A549 (cell line): ENCODE results near the gene TCF7L2.

Experiments
- BHLHE40 ChIP-seq: IDR thresholded peaks from 2 replicates; pipeline ENCODE4 v1.6.1; 2012; ENCODE audit warnings: low read depth, low read length, inconsistent platforms
- CBX2 ChIP-seq: fragments of 200-600 bp; sonication (generic); IDR thresholded peaks from 2 replicates; pipeline ENCODE4 v1.6.1; 2016; ENCODE audit warnings: low read depth, mild to moderate bottlenecking, borderline replicate concordance
- CEBPB ChIP-seq, 2 experiments: fragments of >200 bp in 1 of 2; sonication (Bioruptor Twin) in 1 of 2; formaldehyde crosslinking in 1 of 2; IDR thresholded peaks; 2 replicates each; pipeline ENCODE4 v1.6.1; 2012 to 2016
- CHD2 ChIP-seq: fragments of 150-350 bp; IDR thresholded peaks from 2 replicates; pipeline ENCODE4 v1.6.1; 2014; ENCODE audit warnings: low read length; ENCODE audit not compliant: partially characterized antibody
- EP300 ChIP-seq, 2 experiments: fragments of >200 bp; sonication (Bioruptor Twin); formaldehyde crosslinking; IDR thresholded peaks; 2 replicates in 1 of 2; 3 replicates in 1 of 2; pipeline ENCODE4 v1.6.1; 2016 to 2017
- MYC ChIP-seq: IDR thresholded peaks from 2 replicates; pipeline ENCODE4 v1.6.1; 2012; ENCODE audit warnings: mild to moderate bottlenecking, inconsistent platforms, low read length, improper control_type of control experiment, borderline replicate concordance
- PHF8 ChIP-seq: fragments of 200-600 bp; sonication (generic); IDR thresholded peaks from 2 replicates; pipeline ENCODE4 v1.6.1; 2016; ENCODE audit warnings: low read depth, mild to moderate bottlenecking, antibody characterized with exemption, moderate library complexity, borderline replicate concordance
- RAD21 ChIP-seq, 2 experiments: fragments of >200 bp in 1 of 2; sonication (Bioruptor Twin) in 1 of 2; formaldehyde crosslinking in 1 of 2; IDR thresholded peaks in 1 of 2; conservative IDR thresholded peaks in 1 of 2; 2 replicates in 1 of 2; 3 replicates in 1 of 2; pipeline ENCODE4 v1.6.1; 2012 to 2018; ENCODE audit warnings: inconsistent platforms in 1 of 2
- RARB ChIP-seq: fragments of 250-450 bp; sonication (Bioruptor Pico); IDR thresholded peaks from 2 replicates; pipeline ENCODE4 v1.8.0; 2021; ENCODE audit warnings: mild to moderate bottlenecking, moderate library complexity
- RCOR1 ChIP-seq: fragments of 150-350 bp; IDR thresholded peaks from 2 replicates; pipeline ENCODE4 v1.6.1; 2014; ENCODE audit warnings: antibody characterized with exemption, low read length, low read depth
- REST ChIP-seq: fragments of 200-600 bp; sonication (generic); IDR thresholded peaks from 2 replicates; pipeline ENCODE4 v1.6.1; 2016; ENCODE audit warnings: antibody characterized with exemption, mild to moderate bottlenecking, moderate library complexity
- RNF2 ChIP-seq: fragments of 200-600 bp; sonication (generic); IDR thresholded peaks from 2 replicates; pipeline ENCODE4 v1.6.1; 2016; ENCODE audit warnings: low read depth, mild to moderate bottlenecking, antibody characterized with exemption, moderate library complexity, borderline replicate concordance
- TP53 ChIP-seq: fragments of 250-450 bp; sonication (Bioruptor Pico); IDR thresholded peaks from 2 replicates; pipeline ENCODE4 v1.5.0; 2021; ENCODE audit warnings: mild to moderate bottlenecking, moderate library complexity
- TF ChIP-seq, protein P1 (sequence below): fragments of >200 bp; sonication (Bioruptor Twin); formaldehyde crosslinking; IDR thresholded peaks from 3 replicates; pipeline ENCODE4 v1.5.1; 2016

GRCh38 chr10:113061054-113061430, 111.0 kb downstream of the TCF7L2 start:
- TF ChIP-seq RARB (CRISPR knock-in tag) (no peak), RAD21 (conservative IDR thresholded peaks at IDR 0.05 in 1 of 2, IDR thresholded peaks at IDR 0.05 in 1 of 2) (no peak), CEBPB (IDR thresholded peaks at IDR 0.05) (no peak), MYC (no peak), RNF2 (no peak), EP300 (IDR thresholded peaks at IDR 0.05) (no peak), PHF8 (no peak), RCOR1 (no peak), TP53 (CRISPR knock-in tag) (no peak), CBX2 (no peak), REST (no peak), CHD2 (no peak), BHLHE40 (no peak)
- TF ChIP-seq, protein P1, sequence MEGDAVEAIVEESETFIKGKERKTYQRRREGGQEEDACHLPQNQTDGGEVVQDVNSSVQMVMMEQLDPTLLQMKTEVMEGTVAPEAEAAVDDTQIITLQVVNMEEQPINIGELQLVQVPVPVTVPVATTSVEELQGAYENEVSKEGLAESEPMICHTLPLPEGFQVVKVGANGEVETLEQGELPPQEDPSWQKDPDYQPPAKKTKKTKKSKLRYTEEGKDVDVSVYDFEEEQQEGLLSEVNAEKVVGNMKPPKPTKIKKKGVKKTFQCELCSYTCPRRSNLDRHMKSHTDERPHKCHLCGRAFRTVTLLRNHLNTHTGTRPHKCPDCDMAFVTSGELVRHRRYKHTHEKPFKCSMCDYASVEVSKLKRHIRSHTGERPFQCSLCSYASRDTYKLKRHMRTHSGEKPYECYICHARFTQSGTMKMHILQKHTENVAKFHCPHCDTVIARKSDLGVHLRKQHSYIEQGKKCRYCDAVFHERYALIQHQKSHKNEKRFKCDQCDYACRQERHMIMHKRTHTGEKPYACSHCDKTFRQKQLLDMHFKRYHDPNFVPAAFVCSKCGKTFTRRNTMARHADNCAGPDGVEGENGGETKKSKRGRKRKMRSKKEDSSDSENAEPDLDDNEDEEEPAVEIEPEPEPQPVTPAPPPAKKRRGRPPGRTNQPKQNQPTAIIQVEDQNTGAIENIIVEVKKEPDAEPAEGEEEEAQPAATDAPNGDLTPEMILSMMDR = no peak
